Measurements from ENCODE around the gene TUBGCP2. TPM values are rescaled to one million over a fixed set of nuclear protein-coding genes. Genes with fewer than 3 reads are reported as not detected.

The TUBGCP2 gene
- total and polyA plus RNA-seq, 9 donors = 31.2 to 70.5 (median 56.0) TPM

GRCh38 chr10:133314911-133315310 lies 6.2 kb upstream of the TUBGCP2 start:
- Histone ChIP-seq H3K36me3 (no peaks in the 10 kb centered on the region), H3K27me3 (no peaks in the 10 kb centered on the region), H3K4me1 (ENCODE audit: insufficient read depth) (no peaks in the 10 kb centered on the region), H3K4me3 (no peak overlapping the region), H3K9me3 (no peaks in the 10 kb centered on the region), H3K27ac (no peak overlapping the region)
- TF ChIP-seq EP300 (IDR thresholded peaks at IDR 0.05) (no peak), POLR2A (IDR thresholded peaks at IDR 0.05) (no peak), CTCF (IDR thresholded peaks at IDR 0.05) (no peak)
- WGBS, 3 donors = 26 to 33% (median 28%) methylated on average over 12 of the region's 12 CpGs
- DNase-seq = peak in 1 of 5 donors; percentile 11
- intact Hi-C loops (cut with DNase I) = loop anchor here in 1 of 4 donors (5.0 kb wide), 1 partner anchor 173 kb away; no protein-coding TSS in a partner anchor

- Histone ChIP-seq H3K27ac (no peak overlapping the region), H3K4me1 (ENCODE audit: insufficient read depth) (peaks cover 2% of the 10 kb centered on the region), H3K27me3 (no peaks in the 10 kb centered on the region), H3K36me3 (no peaks in the 10 kb centered on the region), H3K9me3 (no peaks in the 10 kb centered on the region), H3K4me3 (no peak overlapping the region)
- intact Hi-C loops (cut with DNase I) = no loop called here
- peak in 1 of 5 donors; percentile 18 for DNase-seq
- no peak for TF ChIP-seq CTCF (IDR thresholded peaks at IDR 0.05)
- no peak for TF ChIP-seq POLR2A (IDR thresholded peaks at IDR 0.05)
- no peak for TF ChIP-seq EP300 (IDR thresholded peaks at IDR 0.05)
- WGBS, 3 donors = 69 to 80% (median 72%) methylated on average over 4 of the region's 4 CpGs
Measured at GRCh38 chr10:133313192-133313591, 4.5 kb upstream of the TUBGCP2 start.

GRCh38 chr10:133312769-133313145 lies 4.1 kb upstream of the TUBGCP2 start:
- TF ChIP-seq CTCF (IDR thresholded peaks at IDR 0.05) (no peak), POLR2A (IDR thresholded peaks at IDR 0.05) (no peak), EP300 (IDR thresholded peaks at IDR 0.05) (no peak)
- no peaks in the 10 kb centered on the region for H3K27me3 ChIP-seq
- peaks cover 4% of the 10 kb centered on the region for H3K4me1 ChIP-seq (ENCODE audit: insufficient read depth)
- WGBS, 3 donors = 86 to 91% (median 89%) methylated on average over 9 of the region's 9 CpGs
- intact Hi-C loops (cut with DNase I) = no loop called here
- no peak overlapping the region for H3K27ac ChIP-seq
- H3K9me3 ChIP-seq = no peaks in the 10 kb centered on the region
- no peak for DNase-seq
- no peaks in the 10 kb centered on the region for H3K36me3 ChIP-seq
- no peak overlapping the region for H3K4me3 ChIP-seq

GRCh38 chr10:133312016-133312768 lies 3.5 kb upstream of the TUBGCP2 start:
- Histone ChIP-seq H3K27me3 (no peaks in the 10 kb centered on the region), H3K27ac (no peak overlapping the region), H3K4me1 (ENCODE audit: insufficient read depth) (peaks cover 8% of the 10 kb centered on the region), H3K4me3 (no peak overlapping the region), H3K36me3 (no peaks in the 10 kb centered on the region), H3K9me3 (no peaks in the 10 kb centered on the region)
- TF ChIP-seq CTCF (IDR thresholded peaks at IDR 0.05) (no peak), EP300 (IDR thresholded peaks at IDR 0.05) (no peak), POLR2A (IDR thresholded peaks at IDR 0.05) (no peak)
- DNase-seq = no peak
- WGBS, 3 donors = 90 to 93% (median 92%) methylated on average over 23 of the region's 23 CpGs
- intact Hi-C loops (cut with DNase I) = no loop called here

All from ovary (tissue), 9 donors.